ENCODE measurements around the gene NKG7.

DNA sequence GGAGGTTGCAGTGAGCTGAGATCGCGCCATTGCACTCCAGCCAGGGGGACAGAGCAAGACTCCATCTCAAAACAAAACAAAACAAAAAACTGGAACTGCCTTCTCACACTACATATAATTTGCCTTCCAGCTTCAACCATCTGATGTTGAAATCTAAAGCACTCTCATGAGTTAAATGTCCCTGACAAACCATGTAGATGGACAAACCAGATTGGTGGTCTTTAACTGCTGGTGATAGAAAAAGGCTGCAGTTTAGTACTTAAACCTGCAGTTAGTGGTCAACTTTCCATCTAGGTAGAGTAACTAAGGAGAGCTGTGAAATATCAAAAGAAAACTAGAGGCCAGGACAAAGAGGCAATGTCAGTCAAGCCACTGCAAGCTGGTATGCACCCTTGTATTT is 23.7 kb upstream of the NKG7 start:
- TF ChIP-seq, protein P1, sequence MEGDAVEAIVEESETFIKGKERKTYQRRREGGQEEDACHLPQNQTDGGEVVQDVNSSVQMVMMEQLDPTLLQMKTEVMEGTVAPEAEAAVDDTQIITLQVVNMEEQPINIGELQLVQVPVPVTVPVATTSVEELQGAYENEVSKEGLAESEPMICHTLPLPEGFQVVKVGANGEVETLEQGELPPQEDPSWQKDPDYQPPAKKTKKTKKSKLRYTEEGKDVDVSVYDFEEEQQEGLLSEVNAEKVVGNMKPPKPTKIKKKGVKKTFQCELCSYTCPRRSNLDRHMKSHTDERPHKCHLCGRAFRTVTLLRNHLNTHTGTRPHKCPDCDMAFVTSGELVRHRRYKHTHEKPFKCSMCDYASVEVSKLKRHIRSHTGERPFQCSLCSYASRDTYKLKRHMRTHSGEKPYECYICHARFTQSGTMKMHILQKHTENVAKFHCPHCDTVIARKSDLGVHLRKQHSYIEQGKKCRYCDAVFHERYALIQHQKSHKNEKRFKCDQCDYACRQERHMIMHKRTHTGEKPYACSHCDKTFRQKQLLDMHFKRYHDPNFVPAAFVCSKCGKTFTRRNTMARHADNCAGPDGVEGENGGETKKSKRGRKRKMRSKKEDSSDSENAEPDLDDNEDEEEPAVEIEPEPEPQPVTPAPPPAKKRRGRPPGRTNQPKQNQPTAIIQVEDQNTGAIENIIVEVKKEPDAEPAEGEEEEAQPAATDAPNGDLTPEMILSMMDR (IDR thresholded peaks at IDR 0.05) = no peak
- TF ChIP-seq POLR2A (IDR thresholded peaks at IDR 0.05) = no peak
